ENCODE data around the gene SKAP2.

The SKAP2 gene

DNA sequence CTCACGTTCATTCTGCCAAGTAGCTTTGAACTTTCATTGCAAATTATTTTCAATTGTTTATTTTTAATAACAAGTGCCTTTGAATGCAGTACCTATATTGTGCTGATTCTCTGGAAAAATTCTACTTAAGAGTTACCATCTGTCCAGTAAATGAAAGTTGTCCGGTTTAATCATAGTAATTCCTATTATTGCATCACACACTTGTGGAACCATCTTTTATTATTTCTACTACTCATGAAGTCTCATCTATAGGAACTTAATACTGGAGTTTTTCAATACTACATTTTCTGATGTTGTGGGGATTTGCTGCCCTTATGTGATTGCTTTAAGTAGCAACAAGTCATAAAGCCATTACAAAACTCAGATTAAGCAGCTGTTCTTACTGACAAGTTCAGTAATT is 16.5 kb upstream of the SKAP2 start:
- TF ChIP-seq EGR1 (IDR thresholded peaks at IDR 0.05) (no peak), RAD21 (IDR thresholded peaks at IDR 0.05; ENCODE audit: low read depth) (no peak), FOXM1 (IDR thresholded peaks at IDR 0.05; ENCODE audit: borderline replicate concordance, low read depth) (no peak), TCF12 (IDR thresholded peaks at IDR 0.05; ENCODE audit: low read depth) (no peak), ZBTB7A (IDR thresholded peaks at IDR 0.05; ENCODE audit: low read depth) (no peak), NFIC (IDR thresholded peaks at IDR 0.05) (no peak)
- TF ChIP-seq, protein P1, sequence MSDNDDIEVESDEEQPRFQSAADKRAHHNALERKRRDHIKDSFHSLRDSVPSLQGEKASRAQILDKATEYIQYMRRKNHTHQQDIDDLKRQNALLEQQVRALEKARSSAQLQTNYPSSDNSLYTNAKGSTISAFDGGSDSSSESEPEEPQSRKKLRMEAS (IDR thresholded peaks at IDR 0.05) = no peak
- TF ChIP-seq, protein P2, sequence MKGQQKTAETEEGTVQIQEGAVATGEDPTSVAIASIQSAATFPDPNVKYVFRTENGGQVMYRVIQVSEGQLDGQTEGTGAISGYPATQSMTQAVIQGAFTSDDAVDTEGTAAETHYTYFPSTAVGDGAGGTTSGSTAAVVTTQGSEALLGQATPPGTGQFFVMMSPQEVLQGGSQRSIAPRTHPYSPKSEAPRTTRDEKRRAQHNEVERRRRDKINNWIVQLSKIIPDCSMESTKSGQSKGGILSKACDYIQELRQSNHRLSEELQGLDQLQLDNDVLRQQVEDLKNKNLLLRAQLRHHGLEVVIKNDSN (IDR thresholded peaks at IDR 0.05) = no peak
- TF ChIP-seq, protein P3, sequence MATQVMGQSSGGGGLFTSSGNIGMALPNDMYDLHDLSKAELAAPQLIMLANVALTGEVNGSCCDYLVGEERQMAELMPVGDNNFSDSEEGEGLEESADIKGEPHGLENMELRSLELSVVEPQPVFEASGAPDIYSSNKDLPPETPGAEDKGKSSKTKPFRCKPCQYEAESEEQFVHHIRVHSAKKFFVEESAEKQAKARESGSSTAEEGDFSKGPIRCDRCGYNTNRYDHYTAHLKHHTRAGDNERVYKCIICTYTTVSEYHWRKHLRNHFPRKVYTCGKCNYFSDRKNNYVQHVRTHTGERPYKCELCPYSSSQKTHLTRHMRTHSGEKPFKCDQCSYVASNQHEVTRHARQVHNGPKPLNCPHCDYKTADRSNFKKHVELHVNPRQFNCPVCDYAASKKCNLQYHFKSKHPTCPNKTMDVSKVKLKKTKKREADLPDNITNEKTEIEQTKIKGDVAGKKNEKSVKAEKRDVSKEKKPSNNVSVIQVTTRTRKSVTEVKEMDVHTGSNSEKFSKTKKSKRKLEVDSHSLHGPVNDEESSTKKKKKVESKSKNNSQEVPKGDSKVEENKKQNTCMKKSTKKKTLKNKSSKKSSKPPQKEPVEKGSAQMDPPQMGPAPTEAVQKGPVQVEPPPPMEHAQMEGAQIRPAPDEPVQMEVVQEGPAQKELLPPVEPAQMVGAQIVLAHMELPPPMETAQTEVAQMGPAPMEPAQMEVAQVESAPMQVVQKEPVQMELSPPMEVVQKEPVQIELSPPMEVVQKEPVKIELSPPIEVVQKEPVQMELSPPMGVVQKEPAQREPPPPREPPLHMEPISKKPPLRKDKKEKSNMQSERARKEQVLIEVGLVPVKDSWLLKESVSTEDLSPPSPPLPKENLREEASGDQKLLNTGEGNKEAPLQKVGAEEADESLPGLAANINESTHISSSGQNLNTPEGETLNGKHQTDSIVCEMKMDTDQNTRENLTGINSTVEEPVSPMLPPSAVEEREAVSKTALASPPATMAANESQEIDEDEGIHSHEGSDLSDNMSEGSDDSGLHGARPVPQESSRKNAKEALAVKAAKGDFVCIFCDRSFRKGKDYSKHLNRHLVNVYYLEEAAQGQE (IDR thresholded peaks at IDR 0.05; ENCODE audit: low read depth) = no peak

DNA sequence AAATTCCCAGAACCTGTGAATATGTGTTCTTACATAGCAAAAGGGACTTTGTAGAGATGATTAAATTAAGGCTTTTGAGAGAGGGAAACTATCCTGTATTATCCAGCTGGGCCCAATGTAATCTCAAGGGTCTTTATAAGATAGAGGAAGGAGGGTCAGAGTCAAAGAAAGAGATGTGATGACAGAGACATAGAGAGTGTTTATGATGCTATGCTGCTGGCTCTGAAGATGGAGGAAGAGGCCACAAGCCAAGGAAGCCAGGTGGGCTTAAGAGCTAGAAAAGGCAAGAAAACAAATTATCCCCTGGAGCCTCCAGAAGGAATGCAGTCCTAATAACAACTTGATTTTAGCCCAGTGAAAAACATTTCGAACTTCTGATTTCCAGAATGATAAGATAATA is 15.3 kb upstream of the SKAP2 start:
- TF ChIP-seq TCF12 (IDR thresholded peaks at IDR 0.05; ENCODE audit: low read depth) = no peak
- no peak for TF ChIP-seq NFIC (IDR thresholded peaks at IDR 0.05)
- no peak for TF ChIP-seq FOXM1 (IDR thresholded peaks at IDR 0.05; ENCODE audit: borderline replicate concordance, low read depth)
- no peak for TF ChIP-seq ZBTB7A (IDR thresholded peaks at IDR 0.05; ENCODE audit: low read depth)
- TF ChIP-seq, protein P3 (IDR thresholded peaks at IDR 0.05; ENCODE audit: low read depth) = no peak

DNA sequence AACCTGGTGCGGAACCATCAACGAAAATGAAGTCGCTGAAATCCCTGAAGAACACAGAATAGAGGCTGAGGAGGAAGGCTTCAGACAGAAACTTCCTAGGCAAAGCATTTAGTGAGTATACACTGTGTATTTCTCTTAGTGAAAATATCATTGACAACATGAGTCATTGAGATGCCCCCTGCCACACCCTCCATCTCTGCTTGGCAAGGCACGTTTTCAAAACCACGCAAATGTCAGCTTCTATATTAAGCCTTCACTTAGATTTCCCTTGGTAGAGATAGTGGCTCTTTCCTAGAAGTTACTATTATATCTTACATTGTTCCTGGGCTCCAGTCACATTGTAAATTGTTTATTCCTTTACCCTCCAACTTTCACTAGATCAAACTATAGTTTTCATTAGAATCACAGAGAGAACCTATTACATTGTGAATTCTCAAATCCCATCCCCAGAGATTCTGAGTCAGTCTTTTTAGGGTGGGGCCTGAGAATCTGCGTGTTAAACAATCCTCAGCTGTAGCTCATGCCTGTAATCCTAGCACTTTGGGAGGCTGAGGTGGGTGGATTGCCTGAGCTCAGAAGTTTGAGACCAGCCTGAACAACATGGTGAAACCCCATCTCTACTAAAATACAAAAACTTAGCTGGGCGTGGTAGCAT is 4.6 kb upstream of the SKAP2 start:
- no peak for TF ChIP-seq TCF12 (IDR thresholded peaks at IDR 0.05; ENCODE audit: low read depth)
- no peak for TF ChIP-seq EGR1 (IDR thresholded peaks at IDR 0.05)
- TF ChIP-seq FOXM1 (IDR thresholded peaks at IDR 0.05; ENCODE audit: borderline replicate concordance, low read depth) = no peak
- TF ChIP-seq, protein P1 (IDR thresholded peaks at IDR 0.05) = no peak
- no peak for TF ChIP-seq ZBTB7A (IDR thresholded peaks at IDR 0.05; ENCODE audit: low read depth)
- TF ChIP-seq, protein P2 (IDR thresholded peaks at IDR 0.05) = no peak
- no peak for TF ChIP-seq EP300 (IDR thresholded peaks at IDR 0.05; ENCODE audit: borderline replicate concordance)
- TF ChIP-seq YY1 (IDR thresholded peaks at IDR 0.05; ENCODE audit: low read depth) = no peak
- no peak for TF ChIP-seq RAD21 (IDR thresholded peaks at IDR 0.05; ENCODE audit: low read depth)
- no peak for TF ChIP-seq NFIC (IDR thresholded peaks at IDR 0.05)
- TF ChIP-seq, protein P3 (IDR thresholded peaks at IDR 0.05; ENCODE audit: low read depth) = no peak
- TF ChIP-seq TAF1 (IDR thresholded peaks at IDR 0.05; ENCODE audit: low read depth) = no peak
- no peak for TF ChIP-seq CREB1 (IDR thresholded peaks at IDR 0.05; ENCODE audit: low read depth)
- TF ChIP-seq CEBPB (IDR thresholded peaks at IDR 0.05) = no peak
- TF ChIP-seq TEAD4 (IDR thresholded peaks at IDR 0.05) = no peak

DNA sequence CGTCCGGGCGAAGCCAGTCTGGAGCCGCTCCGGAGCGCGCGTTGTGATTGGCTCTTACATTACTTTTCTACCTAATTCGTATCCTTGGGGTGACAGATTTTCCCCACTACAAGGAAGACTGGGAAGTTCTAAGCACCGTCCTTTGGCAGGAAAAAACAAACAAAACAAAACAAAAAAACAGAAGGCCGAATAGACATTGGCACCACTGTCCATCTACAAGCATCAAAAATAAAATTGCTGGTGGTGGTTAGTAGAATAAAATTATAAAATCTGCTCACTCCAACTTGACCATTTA is 651 bp upstream of the SKAP2 start:
- TF ChIP-seq CREB1 (IDR thresholded peaks at IDR 0.05; ENCODE audit: low read depth) (no peak), TCF12 (IDR thresholded peaks at IDR 0.05; ENCODE audit: low read depth) (no peak), YY1 (IDR thresholded peaks at IDR 0.05; ENCODE audit: low read depth) (no peak)
- TF ChIP-seq, protein P2 (IDR thresholded peaks at IDR 0.05) = no peak
- TF ChIP-seq, protein P1 (IDR thresholded peaks at IDR 0.05) = peak; percentile 25; the same call in 1 of the 2 replicates
